ENCODE results near the gene SFRP4.
"Not testable (repeated sequence)": the region's sequence is repeated elsewhere in the genome, so short reads cannot be mapped to it uniquely, and the experiment has no call there.

DNA sequence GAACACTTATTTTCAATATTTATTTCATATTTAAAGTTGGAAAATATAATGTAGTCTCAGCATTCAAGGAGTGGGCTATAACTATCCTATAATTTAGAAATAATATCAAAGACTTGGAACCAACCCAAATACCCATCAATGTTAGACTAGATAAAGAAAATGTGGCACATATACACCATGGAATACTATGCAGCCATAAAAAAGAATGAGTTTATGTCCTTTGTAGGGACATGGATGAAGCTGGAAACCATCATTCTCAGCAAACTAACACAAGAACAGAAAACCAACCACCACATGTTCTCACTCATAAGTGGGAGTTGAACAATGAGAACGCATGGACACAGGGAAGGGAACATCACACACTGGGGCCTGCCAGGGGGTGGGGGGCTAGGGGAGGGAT is 37.6 kb upstream of the SFRP4 start:
- TF ChIP-seq, protein P1, sequence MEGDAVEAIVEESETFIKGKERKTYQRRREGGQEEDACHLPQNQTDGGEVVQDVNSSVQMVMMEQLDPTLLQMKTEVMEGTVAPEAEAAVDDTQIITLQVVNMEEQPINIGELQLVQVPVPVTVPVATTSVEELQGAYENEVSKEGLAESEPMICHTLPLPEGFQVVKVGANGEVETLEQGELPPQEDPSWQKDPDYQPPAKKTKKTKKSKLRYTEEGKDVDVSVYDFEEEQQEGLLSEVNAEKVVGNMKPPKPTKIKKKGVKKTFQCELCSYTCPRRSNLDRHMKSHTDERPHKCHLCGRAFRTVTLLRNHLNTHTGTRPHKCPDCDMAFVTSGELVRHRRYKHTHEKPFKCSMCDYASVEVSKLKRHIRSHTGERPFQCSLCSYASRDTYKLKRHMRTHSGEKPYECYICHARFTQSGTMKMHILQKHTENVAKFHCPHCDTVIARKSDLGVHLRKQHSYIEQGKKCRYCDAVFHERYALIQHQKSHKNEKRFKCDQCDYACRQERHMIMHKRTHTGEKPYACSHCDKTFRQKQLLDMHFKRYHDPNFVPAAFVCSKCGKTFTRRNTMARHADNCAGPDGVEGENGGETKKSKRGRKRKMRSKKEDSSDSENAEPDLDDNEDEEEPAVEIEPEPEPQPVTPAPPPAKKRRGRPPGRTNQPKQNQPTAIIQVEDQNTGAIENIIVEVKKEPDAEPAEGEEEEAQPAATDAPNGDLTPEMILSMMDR (IDR thresholded peaks at IDR 0.05; ENCODE audit: insufficient read depth, low read length, poor library complexity, severe bottlenecking), result not testable (repeated sequence)
- TF ChIP-seq EZH2phosphoT487 (conservative IDR thresholded peaks at IDR 0.05; ENCODE audit: low read length), result not testable (repeated sequence)
